OCI-LY1 (cell line): ENCODE measurements around the gene NCEH1.

ENCODE experiments used
- EZH2 ChIP-seq: fragments of 200-600 bp; sonication (generic), shearing (Covaris generic); IDR thresholded peaks from 2 replicates; pipeline ENCODE4 v1.8.0; 2017; ENCODE audit warnings: borderline replicate concordance, mixed run types, mild to moderate bottlenecking, antibody characterized with exemption, low read length, moderate library complexity, mixed read lengths
- TF ChIP-seq, protein P1 (sequence below): fragments of 200-600 bp; sonication (generic), shearing (Covaris generic); IDR thresholded peaks from 2 replicates; pipeline ENCODE4 v1.5.1; 2017; ENCODE audit warnings: mild to moderate bottlenecking, antibody characterized with exemption, low read length, moderate library complexity, mixed read lengths

DNA sequence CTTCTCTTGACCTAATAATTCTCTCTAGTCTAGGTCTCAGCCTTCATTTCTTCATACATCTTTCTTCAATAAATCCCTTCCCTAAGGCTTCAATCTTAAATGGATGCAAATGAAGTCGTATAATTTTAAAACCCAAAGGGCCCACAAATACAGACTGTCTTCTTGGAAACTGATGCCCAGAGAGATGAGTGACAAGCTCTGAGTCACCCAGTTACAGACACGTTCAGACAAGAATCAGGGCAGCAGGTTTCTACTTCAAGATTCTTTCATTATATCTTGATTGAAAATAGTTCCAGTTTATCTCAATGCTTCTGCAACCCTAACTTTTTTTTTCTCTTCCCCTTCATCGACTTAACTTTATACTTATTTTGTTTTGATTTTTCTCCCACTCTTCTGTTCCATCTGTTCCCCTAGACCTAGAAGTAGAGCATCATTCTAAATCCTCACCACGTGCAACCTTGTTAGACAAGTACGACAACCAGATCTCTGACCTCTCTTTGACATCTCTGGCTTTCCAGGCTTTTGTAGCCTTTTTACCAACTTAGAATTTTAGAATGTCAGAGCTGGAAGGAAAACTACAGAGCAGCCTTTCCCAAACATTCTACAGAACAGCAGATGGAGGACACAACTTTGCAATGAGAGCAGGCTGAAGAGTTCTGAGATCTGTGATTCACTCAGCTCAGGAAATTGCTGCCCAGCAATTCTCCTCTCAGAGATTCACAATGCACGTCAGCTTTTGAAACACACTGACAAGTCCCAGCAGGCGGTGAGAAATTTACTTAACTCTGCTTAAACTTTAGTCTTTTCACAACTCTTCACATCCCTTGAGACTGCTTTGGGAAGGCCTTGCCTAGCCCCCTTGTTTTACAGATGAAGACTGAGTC is 25.3 kb downstream of the NCEH1 start:
- TF ChIP-seq, protein P1, sequence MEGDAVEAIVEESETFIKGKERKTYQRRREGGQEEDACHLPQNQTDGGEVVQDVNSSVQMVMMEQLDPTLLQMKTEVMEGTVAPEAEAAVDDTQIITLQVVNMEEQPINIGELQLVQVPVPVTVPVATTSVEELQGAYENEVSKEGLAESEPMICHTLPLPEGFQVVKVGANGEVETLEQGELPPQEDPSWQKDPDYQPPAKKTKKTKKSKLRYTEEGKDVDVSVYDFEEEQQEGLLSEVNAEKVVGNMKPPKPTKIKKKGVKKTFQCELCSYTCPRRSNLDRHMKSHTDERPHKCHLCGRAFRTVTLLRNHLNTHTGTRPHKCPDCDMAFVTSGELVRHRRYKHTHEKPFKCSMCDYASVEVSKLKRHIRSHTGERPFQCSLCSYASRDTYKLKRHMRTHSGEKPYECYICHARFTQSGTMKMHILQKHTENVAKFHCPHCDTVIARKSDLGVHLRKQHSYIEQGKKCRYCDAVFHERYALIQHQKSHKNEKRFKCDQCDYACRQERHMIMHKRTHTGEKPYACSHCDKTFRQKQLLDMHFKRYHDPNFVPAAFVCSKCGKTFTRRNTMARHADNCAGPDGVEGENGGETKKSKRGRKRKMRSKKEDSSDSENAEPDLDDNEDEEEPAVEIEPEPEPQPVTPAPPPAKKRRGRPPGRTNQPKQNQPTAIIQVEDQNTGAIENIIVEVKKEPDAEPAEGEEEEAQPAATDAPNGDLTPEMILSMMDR: no peak
- TF ChIP-seq EZH2: no peak
